Bronchial epithelial cell (primary cell): ENCODE results near the gene DDX27. TPM values are rescaled to one million over a fixed set of nuclear protein-coding genes. Genes with fewer than 3 reads are reported as not detected.
A peak's percentile ranks its signal among the peaks of the same experiment; 100 is the strongest.

Experiments
- DNase-seq: peaks from one replicate; pipeline ENCODE4 v3.0.0-alpha.2; 2010; ENCODE audit warnings: low read depth
- FAIRE-seq: peaks from 2 replicates; lab custom pipeline; 2011; peaks lifted over from hg19 to GRCh38; lab: Jason Lieb, UNC
- H3K27me3 ChIP-seq: 2 replicates; pipeline ENCODE4 v1.5.1; 2011; ENCODE audit warnings: low read length; ENCODE audit not compliant: control insufficient read depth, insufficient read depth
- H3K36me3 ChIP-seq: 2 replicates; pipeline ENCODE4 v1.5.1; 2011; ENCODE audit warnings: low read length; ENCODE audit not compliant: control insufficient read depth, insufficient read depth
- H3K4me3 ChIP-seq: 2 replicates; pipeline ENCODE4 v1.5.1; 2011; ENCODE audit warnings: mild to moderate bottlenecking, low read depth, low read length, control low read depth
- total RNA-seq: library from RNA; depleted of rRNA; stranded (reverse); fragments of >200 nt; gene quantifications from 2 replicates; pipeline ENCODE4 v1.2.1, GENCODE V29; 2014
- TF ChIP-seq, protein P1 (sequence below): IDR thresholded peaks from 2 replicates; pipeline ENCODE4 v1.5.1; 2011; ENCODE audit warnings: mild to moderate bottlenecking, moderate library complexity, low read length, control low read depth, inconsistent platforms; ENCODE audit not compliant: insufficient read depth, severe bottlenecking

The DDX27 gene
- total RNA-seq, 1 donor from 2014 or later: 49.8 TPM

DNA sequence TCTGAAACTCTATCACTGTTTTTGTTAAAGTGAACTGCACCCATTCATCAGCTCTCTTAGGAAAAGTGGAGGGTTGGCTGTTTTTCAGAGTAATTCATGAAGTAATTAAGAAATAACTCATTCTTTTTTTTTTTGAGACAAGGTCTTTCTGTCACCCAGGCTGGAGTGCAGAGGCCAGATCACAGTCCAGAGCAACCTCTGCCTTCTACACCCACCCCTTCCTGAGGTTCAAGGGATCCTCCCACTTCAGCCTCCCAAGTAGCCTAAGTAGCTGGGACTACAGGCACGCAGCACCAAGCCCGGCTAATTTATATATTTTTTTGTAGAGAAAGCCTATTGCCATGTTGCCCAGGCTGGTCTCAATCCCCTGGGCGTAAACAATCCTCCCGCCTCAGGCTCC is 56.0 kb downstream of the DDX27 start:
- FAIRE-seq (no peak), DNase-seq (no peak)
- H3K27me3 ChIP-seq: no peaks in the 10 kb centered on the region
- H3K4me3 ChIP-seq: no peak overlapping the region
- H3K36me3 ChIP-seq: peaks cover 25% of the 10 kb centered on the region
- TF ChIP-seq, protein P1, sequence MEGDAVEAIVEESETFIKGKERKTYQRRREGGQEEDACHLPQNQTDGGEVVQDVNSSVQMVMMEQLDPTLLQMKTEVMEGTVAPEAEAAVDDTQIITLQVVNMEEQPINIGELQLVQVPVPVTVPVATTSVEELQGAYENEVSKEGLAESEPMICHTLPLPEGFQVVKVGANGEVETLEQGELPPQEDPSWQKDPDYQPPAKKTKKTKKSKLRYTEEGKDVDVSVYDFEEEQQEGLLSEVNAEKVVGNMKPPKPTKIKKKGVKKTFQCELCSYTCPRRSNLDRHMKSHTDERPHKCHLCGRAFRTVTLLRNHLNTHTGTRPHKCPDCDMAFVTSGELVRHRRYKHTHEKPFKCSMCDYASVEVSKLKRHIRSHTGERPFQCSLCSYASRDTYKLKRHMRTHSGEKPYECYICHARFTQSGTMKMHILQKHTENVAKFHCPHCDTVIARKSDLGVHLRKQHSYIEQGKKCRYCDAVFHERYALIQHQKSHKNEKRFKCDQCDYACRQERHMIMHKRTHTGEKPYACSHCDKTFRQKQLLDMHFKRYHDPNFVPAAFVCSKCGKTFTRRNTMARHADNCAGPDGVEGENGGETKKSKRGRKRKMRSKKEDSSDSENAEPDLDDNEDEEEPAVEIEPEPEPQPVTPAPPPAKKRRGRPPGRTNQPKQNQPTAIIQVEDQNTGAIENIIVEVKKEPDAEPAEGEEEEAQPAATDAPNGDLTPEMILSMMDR: no peak

DNA sequence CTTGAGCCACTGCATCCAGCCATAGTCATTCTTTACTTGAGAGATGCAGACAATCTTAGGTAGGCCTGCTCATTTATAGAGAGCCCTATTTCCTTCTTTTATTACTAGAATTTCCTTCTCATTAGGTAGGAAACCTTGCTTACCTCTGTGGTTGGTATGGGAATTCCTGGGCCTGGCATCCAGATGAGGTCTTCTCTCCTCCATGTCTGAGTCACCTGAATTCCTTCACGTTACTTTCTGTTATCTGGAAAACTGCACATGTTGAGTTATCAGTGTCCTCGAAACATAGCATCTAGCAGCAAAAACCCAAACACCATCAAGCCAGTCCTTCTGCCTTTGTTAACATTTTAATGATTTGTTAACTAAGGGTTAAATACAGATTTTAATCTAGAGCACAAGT is 56.4 kb downstream of the DDX27 start:
- FAIRE-seq: no peak
- Histone ChIP-seq H3K4me3 (no peak overlapping the region), H3K27me3 (no peaks in the 10 kb centered on the region), H3K36me3 (peaks cover 27% of the 10 kb centered on the region)
- peak; percentile 73 for DNase-seq
- TF ChIP-seq, protein P1: no peak

DNA sequence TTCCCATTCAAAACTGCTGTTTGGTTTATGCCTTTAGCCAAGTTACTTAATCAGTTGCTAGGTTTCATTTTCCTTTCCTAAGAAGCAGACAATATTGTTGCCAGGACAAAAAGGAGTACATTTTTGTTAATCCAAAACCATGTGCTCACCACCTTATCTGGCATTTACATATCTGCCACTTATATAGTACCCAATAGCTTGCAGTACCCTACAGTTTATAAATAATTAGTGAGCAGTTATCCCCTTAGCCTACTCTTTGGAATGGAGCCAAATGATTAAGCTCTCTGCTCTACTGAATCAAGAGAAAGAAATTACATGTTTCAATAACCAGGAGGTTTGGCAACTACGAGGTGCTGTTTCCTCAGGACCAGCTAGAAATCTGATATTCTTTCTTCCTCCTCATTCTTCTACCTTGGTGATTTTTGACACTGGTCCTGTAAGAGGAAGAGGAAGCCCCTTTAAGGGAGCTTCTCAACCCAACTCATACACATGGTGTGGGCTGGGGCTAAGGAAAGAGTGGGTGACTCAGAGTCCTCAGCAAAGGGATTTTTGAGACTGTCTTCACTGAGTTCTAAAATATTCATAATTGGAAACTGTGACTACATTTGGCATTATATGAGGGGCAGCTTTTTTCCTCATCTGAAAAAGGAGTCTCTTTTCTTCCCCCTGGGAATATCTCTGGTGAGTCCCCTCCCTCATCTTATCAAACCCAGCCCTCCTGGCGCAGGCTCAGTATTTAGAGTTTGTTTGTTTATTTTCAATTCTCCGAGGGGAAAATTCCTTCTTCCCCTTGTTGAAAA is 57.1 kb downstream of the DDX27 start:
- no peak for FAIRE-seq
- Histone ChIP-seq H3K4me3 (peak overlapping the region; percentile 87), H3K27me3 (no peaks in the 10 kb centered on the region), H3K36me3 (peaks cover 30% of the 10 kb centered on the region)
- TF ChIP-seq, protein P1: no peak
- DNase-seq: peak; percentile 85

DNA sequence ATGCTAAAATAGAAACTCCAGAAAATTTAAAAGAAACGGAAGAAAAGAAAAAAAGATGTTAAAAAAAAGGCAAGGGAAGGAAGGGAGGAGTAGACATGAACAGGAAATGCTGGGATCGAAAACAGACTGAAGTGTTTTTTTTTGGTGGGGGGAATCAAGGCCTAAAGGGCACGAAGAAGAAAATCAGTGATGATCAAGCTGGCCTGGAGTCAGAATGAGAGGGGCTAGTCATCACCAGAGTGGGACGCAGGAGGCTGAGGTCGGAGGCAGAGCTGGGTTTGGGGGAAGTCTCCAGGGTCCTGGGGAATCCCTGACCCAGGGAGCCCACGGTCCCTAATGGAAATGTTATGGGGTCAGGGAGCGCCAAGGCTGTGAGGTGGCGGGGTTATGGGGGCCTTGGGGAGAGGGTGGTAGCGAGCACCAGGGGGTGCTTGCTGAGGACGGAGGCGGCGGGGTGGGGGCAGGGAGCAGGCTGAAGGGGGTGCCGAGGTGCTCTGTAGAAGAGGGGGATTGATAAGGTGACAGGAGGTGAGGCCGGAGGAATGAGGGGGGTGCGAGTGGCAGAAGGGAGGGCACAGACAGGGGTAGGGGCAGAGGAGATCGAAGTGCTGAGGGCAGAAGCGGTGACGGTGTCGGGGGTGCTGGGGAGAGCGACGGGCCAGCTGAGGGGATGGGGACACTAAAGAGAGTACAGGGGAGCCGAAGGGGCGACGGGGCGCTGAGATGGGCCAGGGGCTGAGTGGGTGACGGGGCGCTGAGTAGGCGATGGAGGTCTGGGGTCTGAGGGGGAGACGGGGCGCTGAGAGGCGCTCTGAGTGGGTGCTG is 58.0 kb downstream of the DDX27 start:
- Histone ChIP-seq H3K4me3 (peak overlapping the region; percentile 87), H3K36me3 (peaks cover 34% of the 10 kb centered on the region), H3K27me3 (no peaks in the 10 kb centered on the region)
- no peak for DNase-seq
- TF ChIP-seq, protein P1: peak; percentile 11
- FAIRE-seq: no peak

DNA sequence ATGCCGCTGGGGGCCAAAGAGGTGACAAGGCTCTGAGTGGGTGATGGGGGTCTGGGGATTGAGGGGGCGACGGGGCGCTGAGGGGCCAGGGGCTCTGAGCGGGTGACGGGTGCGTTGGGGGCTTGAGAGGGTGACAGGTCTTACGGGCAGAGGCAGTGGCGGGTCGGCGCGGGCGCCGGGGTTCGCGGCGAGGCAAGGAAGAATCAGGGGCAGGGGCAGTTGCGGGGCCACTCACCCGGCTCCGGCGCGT is 58.5 kb downstream of the DDX27 start:
- TF ChIP-seq, protein P1: no peak
- H3K27me3 ChIP-seq: no peaks in the 10 kb centered on the region
- peaks cover 37% of the 10 kb centered on the region for H3K36me3 ChIP-seq
- DNase-seq (no peak), FAIRE-seq (no peak)
- H3K4me3 ChIP-seq: peak overlapping the region; percentile 87
